ENCODE data around the gene DNM2. TPM values are rescaled to one million over a fixed set of nuclear protein-coding genes. Genes with fewer than 3 reads are reported as not detected.
"Not testable (repeated sequence)": the region's sequence is repeated elsewhere in the genome, so short reads cannot be mapped to it uniquely, and the experiment has no call there.

Gene DNM2
- total and polyA plus RNA-seq, 12 donors, result 78.9 to 206 (median 131) TPM

- intact Hi-C loops (cut with DNase I), result no loop called here
- H3K27ac ChIP-seq, result peak overlapping the region in 8 of 10 donors; percentile 1 to 70 (median 50)
- no peaks in the 10 kb centered on the region for H3K27me3 ChIP-seq
- no peak overlapping the region for H3K4me3 ChIP-seq
- peaks cover 12 to 79% (median 60%) of the 10 kb centered on the region in 9 donors for H3K4me1 ChIP-seq
- peaks cover 0 to 13% (median 0%) of the 10 kb centered on the region in 11 donors for H3K9me3 ChIP-seq
- TF ChIP-seq CTCF (IDR thresholded peaks at IDR 0.05), result no peak
- DNase-seq (no peak), ATAC-seq (peak in 2 of 8 donors; percentile 6 to 9)
- H3K36me3 ChIP-seq, result no peaks in the 10 kb centered on the region
- 36 to 51% methylated on average over 11 of the region's 11 CpGs for WGBS, 2 donors
These were observed 26.4 kb downstream of the DNM2 start for GRCh38 chr19:10744253-10744798.

- Histone ChIP-seq H3K4me1 (peaks cover 16 to 80% (median 65%) of the 10 kb centered on the region in 9 donors), H3K36me3 (no peaks in the 10 kb centered on the region), H3K27ac (peak overlapping the region in 8 of 10 donors; percentile 1 to 70 (median 50))
These were observed 27.0 kb downstream of the DNM2 start for GRCh38 chr19:10744801-10745293.

GRCh38 chr19:10746437-10746836, 28.6 kb downstream of the DNM2 start:
- Histone ChIP-seq H3K4me1 (peaks cover 24 to 89% (median 81%) of the 10 kb centered on the region in 9 donors), H3K27ac (peak overlapping the region in 2 of 10 donors; percentile 62 to 88)
- WGBS, 2 donors, result 90 to 94% methylated on average over 8 of the region's 8 CpGs

More at GRCh38 chr19:10744801-10745293, 27.0 kb downstream of the DNM2 start:
- Histone ChIP-seq H3K4me3 (no peak overlapping the region), H3K9me3 (peaks cover 0 to 10% (median 0%) of the 10 kb centered on the region in 11 donors), H3K27me3 (no peaks in the 10 kb centered on the region)
- no peak for TF ChIP-seq CTCF (IDR thresholded peaks at IDR 0.05)
- ATAC-seq, result no peak
- no peak for DNase-seq
- intact Hi-C loops (cut with DNase I), result no loop called here
- WGBS, 2 donors, result 48 to 59% methylated on average over 12 of the region's 12 CpGs

GRCh38 chr19:10747271-10747670, 29.4 kb downstream of the DNM2 start:
- Histone ChIP-seq H3K27ac (peak overlapping the region in 6 of 10 donors; percentile 61 to 88 (median 76)), H3K27me3 (no peaks in the 10 kb centered on the region), H3K4me3 (no peak overlapping the region), H3K36me3 (no peaks in the 10 kb centered on the region), H3K9me3 (no peaks in the 10 kb centered on the region), H3K4me1 (peaks cover 29 to 90% (median 83%) of the 10 kb centered on the region in 9 donors)
- ATAC-seq (no peak), DNase-seq (no peak)
- TF ChIP-seq CTCF (IDR thresholded peaks at IDR 0.05), result no peak
- intact Hi-C loops (cut with DNase I), result no loop called here
- WGBS, 2 donors, result 33 to 41% methylated on average over 6 of the region's 6 CpGs

More at GRCh38 chr19:10746437-10746836, 28.6 kb downstream of the DNM2 start:
- H3K36me3 ChIP-seq; H3K9me3 ChIP-seq; H3K27me3 ChIP-seq; DNase-seq; ATAC-seq; intact Hi-C loops (cut with DNase I); H3K4me3 ChIP-seq: not testable (repeated sequence)

GRCh38 chr19:10747674-10748073, 29.8 kb downstream of the DNM2 start:
- Histone ChIP-seq H3K27ac (peak overlapping the region in 6 of 10 donors; percentile 61 to 95 (median 84)), H3K9me3 (no peaks in the 10 kb centered on the region), H3K4me1 (peaks cover 31 to 90% (median 83%) of the 10 kb centered on the region in 9 donors), H3K36me3 (no peaks in the 10 kb centered on the region), H3K4me3 (no peak overlapping the region), H3K27me3 (no peaks in the 10 kb centered on the region)
- intact Hi-C loops (cut with DNase I), result no loop called here
- no peak for ATAC-seq
- no peak for TF ChIP-seq CTCF (IDR thresholded peaks at IDR 0.05)
- DNase-seq, result no peak
- WGBS, 2 donors, result 86 to 91% methylated on average over 8 of the region's 8 CpGs

All from heart right ventricle (tissue), 16 donors.